Panc1 (cell line): ENCODE data around the gene HPN.

Source experiments
- CTCF ChIP-seq: fragments of 450-650 bp; IDR thresholded peaks from 2 replicates; pipeline ENCODE4 v1.5.1; 2017; ENCODE audit warnings: mild to moderate bottlenecking
- POLR2AphosphoS5 ChIP-seq: IDR thresholded peaks from 2 replicates; pipeline ENCODE4 v1.6.1; 2012; ENCODE audit warnings: mild to moderate bottlenecking, low read depth, low read length, moderate library complexity
- REST ChIP-seq, 2 experiments: IDR thresholded peaks; 2 replicates each; pipeline ENCODE4 v1.6.1; 2011 to 2012; ENCODE audit warnings: low read depth in 2 of 2, control low read depth in 1 of 2, low read length in 1 of 2, mild to moderate bottlenecking in 1 of 2, moderate library complexity in 1 of 2; ENCODE audit not compliant: insufficient read depth in 1 of 2
- TCF7L2 ChIP-seq: IDR thresholded peaks from 2 replicates; pipeline ENCODE4 v1.6.1; 2011; ENCODE audit warnings: mild to moderate bottlenecking, low read depth, low read length, inconsistent platforms

- TF ChIP-seq CTCF: no peak
- TF ChIP-seq POLR2AphosphoS5: no peak
- no peak for TF ChIP-seq TCF7L2
- TF ChIP-seq REST (IDR thresholded peaks at IDR 0.05; ENCODE audit: insufficient read depth in 1 of 2, low read depth in 2 of 2, low read length in 1 of 2): no peak
These were observed 46.8 kb downstream of the HPN start for GRCh38 chr19:35088131-35088913.
